SK-N-SH (cell line): ENCODE measurements around the gene HAGHL. TPM values are rescaled to one million over a fixed set of nuclear protein-coding genes. Genes with fewer than 3 reads are reported as not detected.

Source experiments
- CTCF ChIA-PET: fragments of 300-600, 350-600 bp; formaldehyde crosslinking; extraction: SDS; loops from one replicate; lab custom pipeline; 2021; lab: Yijun Ruan, JAX
- POLR2A ChIA-PET: fragments of 350-600 bp; sonication (Branson Sonifier 250); formaldehyde crosslinking; extraction: SDS; loops from one replicate; lab custom pipeline; 2020; ENCODE audit warnings: antibody characterized with exemption, inconsistent platforms; lab: Yijun Ruan, JAX
- DNase-seq: peaks from one replicate; pipeline ENCODE4 v3.0.0; 2012
- H2AFZ ChIP-seq: fragments of 200-600 bp; sonication (generic); 2 replicates; pipeline ENCODE4 v1.8.1; 2016; ENCODE audit warnings: antibody characterized with exemption, mild to moderate bottlenecking, low read depth
- H3F3A ChIP-seq: fragments of 200-600 bp; sonication (generic); replicated peaks from 2 replicates; pipeline ENCODE3; 2016; ENCODE audit warnings: antibody characterized with exemption, mild to moderate bottlenecking; ENCODE audit not compliant: insufficient read depth
- H3K27ac ChIP-seq, 2 experiments: fragments of 200-500 bp in 1 of 2; fragments of 200-600 bp in 1 of 2; sonication (Bioruptor generic) in 1 of 2; sonication (generic), shearing (Covaris generic) in 1 of 2; 2 replicates each; pipeline versions ENCODE4 v1.5.1 to v1.6.1; 2014 to 2016; ENCODE audit warnings: low read depth in 2 of 2, inconsistent platforms in 1 of 2, low read length in 1 of 2, mild to moderate bottlenecking in 1 of 2, mixed read lengths in 1 of 2
- H3K27me3 ChIP-seq: fragments of 200-600 bp; sonication (generic), shearing (Covaris generic); 2 replicates; pipeline ENCODE4 v1.6.1; 2016; ENCODE audit warnings: mixed run types; ENCODE audit not compliant: insufficient read depth
- H3K36me3 ChIP-seq, 2 experiments: fragments of 200-500 bp in 1 of 2; fragments of 200-600 bp in 1 of 2; sonication (Bioruptor generic) in 1 of 2; sonication (generic) in 1 of 2; replicated peaks in 1 of 2; 2 replicates each; pipeline versions ENCODE3 to v1.5.1; 2014 to 2016; ENCODE audit warnings: low read length in 1 of 2, mild to moderate bottlenecking in 1 of 2; ENCODE audit not compliant: insufficient read depth in 2 of 2, control insufficient read depth in 1 of 2
- H3K4me1 ChIP-seq, 2 experiments: fragments of 200-500 bp in 1 of 2; fragments of 200-600 bp in 1 of 2; sonication (Bioruptor generic) in 1 of 2; sonication (generic), shearing (Covaris generic) in 1 of 2; 2 replicates each; pipeline versions ENCODE4 v1.5.1 to v1.6.1; 2014 to 2016; ENCODE audit warnings: low read depth in 1 of 2, low read length in 1 of 2, mixed run types in 1 of 2; ENCODE audit not compliant: insufficient read depth in 2 of 2, control insufficient read depth in 1 of 2
- H3K4me2 ChIP-seq: fragments of 200-600 bp; sonication (generic), shearing (Covaris generic); 2 replicates; pipeline ENCODE4 v1.6.1; 2017; ENCODE audit warnings: mixed run types
- H3K4me3 ChIP-seq, 2 experiments: fragments of 200-500 bp in 1 of 2; fragments of 200-600 bp in 1 of 2; sonication (Bioruptor generic) in 1 of 2; sonication (generic), shearing (Covaris generic) in 1 of 2; 2 replicates each; pipeline versions ENCODE4 v1.5.1 to v1.8.1; 2014 to 2016; ENCODE audit warnings: low read depth in 2 of 2, inconsistent platforms in 1 of 2, low read length in 1 of 2, mild to moderate bottlenecking in 1 of 2, mixed read lengths in 1 of 2, moderate library complexity in 1 of 2
- H3K79me2 ChIP-seq: fragments of 200-600 bp; sonication (generic); 2 replicates; pipeline ENCODE4 v1.8.1; 2017; ENCODE audit warnings: mild to moderate bottlenecking; ENCODE audit not compliant: insufficient read depth
- H3K9ac ChIP-seq: fragments of 200-600 bp; sonication (generic); 2 replicates; pipeline ENCODE4 v1.6.1; 2017; ENCODE audit warnings: mixed run types
- H3K9me2 ChIP-seq: fragments of 200-600 bp; sonication (generic); 2 replicates; pipeline ENCODE4 v1.6.1; 2017; ENCODE audit warnings: mixed run types
- H3K9me3 ChIP-seq: fragments of 200-600 bp; sonication (generic); 2 replicates; pipeline ENCODE4 v1.6.1; 2017; ENCODE audit warnings: mixed run types, mild to moderate bottlenecking, moderate library complexity
- H4K20me1 ChIP-seq: fragments of 200-600 bp; sonication (generic); 2 replicates; pipeline ENCODE4 v1.6.1; 2017; ENCODE audit warnings: mild to moderate bottlenecking, mixed run types; ENCODE audit not compliant: insufficient read depth
- CHD2 ChIP-seq: fragments of 150-350 bp; IDR thresholded peaks from 2 replicates; pipeline ENCODE4 v1.6.1; 2018; ENCODE audit warnings: low read length; ENCODE audit not compliant: partially characterized antibody
- CTCF ChIP-seq: fragments of 200-600 bp; sonication (generic); IDR thresholded peaks from 2 replicates; pipeline ENCODE4 v1.6.1; 2017; ENCODE audit warnings: antibody characterized with exemption, mild to moderate bottlenecking, moderate library complexity
- ELF1 ChIP-seq: IDR thresholded peaks from 2 replicates; pipeline ENCODE4 v1.4.0; 2012
- EZH2phosphoT487 ChIP-seq: fragments of 200-600 bp; sonication (generic); IDR thresholded peaks from 2 replicates; pipeline ENCODE4 v1.6.1; 2017; ENCODE audit warnings: low read depth, mixed run types, mild to moderate bottlenecking, antibody characterized with exemption, moderate library complexity, borderline replicate concordance
- FOSL2 ChIP-seq: IDR thresholded peaks from 2 replicates; pipeline ENCODE4 v1.4.0; 2012; ENCODE audit warnings: low read depth, mild to moderate bottlenecking, moderate library complexity, borderline replicate concordance
- FOXJ3 ChIP-seq: sonication (generic); formaldehyde crosslinking; IDR thresholded peaks from 2 replicates; pipeline ENCODE4 v1.5.1; 2020; ENCODE audit warnings: mild to moderate bottlenecking, missing genetic modification reagents
- FOXM1 ChIP-seq: IDR thresholded peaks from 2 replicates; pipeline ENCODE4 v1.4.0; 2012; ENCODE audit warnings: low read depth, mild to moderate bottlenecking
- JUND ChIP-seq: IDR thresholded peaks from 2 replicates; pipeline ENCODE4 v1.4.0; 2012
- MEF2A ChIP-seq: IDR thresholded peaks from 2 replicates; pipeline ENCODE4 v1.4.0; 2012; ENCODE audit warnings: low read depth, borderline replicate concordance
- NRF1 ChIP-seq: IDR thresholded peaks from 2 replicates; pipeline ENCODE4 v1.6.1; 2012; ENCODE audit warnings: low read depth, mild to moderate bottlenecking, low read length
- POLR2AphosphoS5 ChIP-seq: IDR thresholded peaks from 2 replicates; pipeline ENCODE4 v1.6.1; 2012; ENCODE audit warnings: low read depth, low read length
- REST ChIP-seq: IDR thresholded peaks from 2 replicates; pipeline ENCODE4 v1.6.1; 2012; ENCODE audit warnings: mild to moderate bottlenecking, low read depth, low read length, moderate library complexity
- RFX5 ChIP-seq: IDR thresholded peaks from 2 replicates; pipeline ENCODE4 v1.6.1; 2012; ENCODE audit warnings: mild to moderate bottlenecking, improper control_type of control experiment, low read length
- TCF12 ChIP-seq: IDR thresholded peaks from 2 replicates; pipeline ENCODE4 v1.4.0; 2012
- USF2 ChIP-seq: fragments of 150-350 bp; IDR thresholded peaks from 2 replicates; pipeline ENCODE4 v1.6.1; 2017; ENCODE audit warnings: antibody characterized with exemption, low read length, low read depth, borderline replicate concordance
- ZBTB33 ChIP-seq: IDR thresholded peaks from 2 replicates; pipeline ENCODE4 v1.4.0; 2012; ENCODE audit warnings: low read depth, borderline replicate concordance
- WGBS: methylation state at CpG from one replicate; pipeline ENCODE4 v1.1.6; 2017; ENCODE audit warnings: low lambda C conversion rate; 5-methylcytosine and 5-hydroxymethylcytosine counted together
- polyA plus RNA-seq, 3 experiments: library from polyadenylated mRNA; depleted of rRNA; stranded (reverse); fragments of >200 nt; gene quantifications; 2 replicates each; pipeline ENCODE4 v1.2.3, GENCODE V29; 2012

The HAGHL gene
- polyA plus RNA-seq, 1 of the 3 experiments (the other 2 are of a cell fraction): 65.5 TPM

- no peak for TF ChIP-seq ZBTB33
- no peak for TF ChIP-seq FOSL2
- TF ChIP-seq CTCF: no peak
- no peak for TF ChIP-seq FOXJ3
- no peak for TF ChIP-seq RFX5
- TF ChIP-seq ELF1: no peak
Observed at GRCh38 chr16:764184-764750, 37.4 kb downstream of the HAGHL start (continued).

GRCh38 chr16:764848-765487, 38.1 kb downstream of the HAGHL start:
- Histone ChIP-seq H3K27ac (no peak overlapping the region), H3K4me2 (no peak overlapping the region), H2AFZ (no peak overlapping the region), H3K79me2 (no peaks in the 10 kb centered on the region), H3K4me3 (no peak overlapping the region), H3F3A (no peaks in the 10 kb centered on the region), H4K20me1 (no peaks in the 10 kb centered on the region), H3K9ac (no peak overlapping the region), H3K9me2 (no peaks in the 10 kb centered on the region), H3K9me3 (no peaks in the 10 kb centered on the region), H3K36me3 (no peaks in the 10 kb centered on the region), H3K4me1 (no peaks in the 10 kb centered on the region), H3K27me3 (no peaks in the 10 kb centered on the region)
- 80% methylated on average over 5 of the region's 38 CpGs for WGBS
- ChIA-PET POLR2A (no interaction called here), CTCF (no interaction called here)
- no peak for TF ChIP-seq NRF1
- no peak for TF ChIP-seq EZH2phosphoT487
- TF ChIP-seq TCF12: no peak
- no peak for TF ChIP-seq REST
- no peak for TF ChIP-seq POLR2AphosphoS5
- TF ChIP-seq USF2: no peak
- no peak for TF ChIP-seq MEF2A
- no peak for TF ChIP-seq FOXM1
- TF ChIP-seq RFX5: no peak
- no peak for TF ChIP-seq JUND
- TF ChIP-seq CHD2: no peak
- no peak for TF ChIP-seq FOXJ3
- no peak for DNase-seq
